ENCODE results near the gene SEL1L.

SEL1L gene

GRCh38 chr14:81478446-81478845 is 55.2 kb downstream of the SEL1L start:
- no peak for TF ChIP-seq CTCF (IDR thresholded peaks at IDR 0.05; ENCODE audit: low read depth, low read length, missing control alignments)
- in situ Hi-C loops (cut with HindIII; ENCODE audit: low sequenced_read_pairs): no loop called here
- H3K4me3 ChIP-seq (ENCODE audit: low read depth, low read length): no peak overlapping the region
- no peak for DNase-seq (ENCODE audit: low read depth)

GRCh38 chr14:81476816-81477215 is 56.8 kb downstream of the SEL1L start:
- no peak for TF ChIP-seq CTCF (IDR thresholded peaks at IDR 0.05; ENCODE audit: low read depth, low read length, missing control alignments)
- in situ Hi-C loops (cut with HindIII; ENCODE audit: low sequenced_read_pairs): no loop called here
- DNase-seq (ENCODE audit: low read depth): no peak
- H3K4me3 ChIP-seq (ENCODE audit: low read depth, low read length): no peak overlapping the region

- H3K4me3 ChIP-seq (ENCODE audit: low read depth, low read length): no peak overlapping the region
- in situ Hi-C loops (cut with HindIII; ENCODE audit: low sequenced_read_pairs): loop anchor here (25.0 kb wide), 1 partner anchor 213 kb away; no protein-coding TSS in a partner anchor
These were observed 58.8 kb downstream of the SEL1L start for GRCh38 chr14:81474685-81475324.

GRCh38 chr14:81474148-81474492 is 59.5 kb downstream of the SEL1L start:
- H3K4me3 ChIP-seq (ENCODE audit: low read depth, low read length): no peak overlapping the region
- no peak for DNase-seq (ENCODE audit: low read depth)
- in situ Hi-C loops (cut with HindIII; ENCODE audit: low sequenced_read_pairs): loop anchor here (25.0 kb wide), 1 partner anchor 212 kb away; no protein-coding TSS in a partner anchor
- TF ChIP-seq CTCF (IDR thresholded peaks at IDR 0.05; ENCODE audit: low read depth, low read length, missing control alignments): no peak

More at GRCh38 chr14:81474685-81475324, 58.8 kb downstream of the SEL1L start:
- no peak for TF ChIP-seq CTCF (IDR thresholded peaks at IDR 0.05; ENCODE audit: low read depth, low read length, missing control alignments)
- DNase-seq (ENCODE audit: low read depth): no peak

- TF ChIP-seq CTCF (IDR thresholded peaks at IDR 0.05; ENCODE audit: low read depth, low read length, missing control alignments): no peak
- no peak overlapping the region for H3K4me3 ChIP-seq (ENCODE audit: low read depth, low read length)
- DNase-seq (ENCODE audit: low read depth): no peak
- in situ Hi-C loops (cut with HindIII; ENCODE audit: low sequenced_read_pairs): loop anchor here (25.0 kb wide), 1 partner anchor 211 kb away; no protein-coding TSS in a partner anchor
These were observed 60.1 kb downstream of the SEL1L start for GRCh38 chr14:81473456-81474147.

- no peak overlapping the region for H3K4me3 ChIP-seq (ENCODE audit: low read depth, low read length)
- TF ChIP-seq CTCF (IDR thresholded peaks at IDR 0.05; ENCODE audit: low read depth, low read length, missing control alignments): no peak
- in situ Hi-C loops (cut with HindIII; ENCODE audit: low sequenced_read_pairs): loop anchor here (25.0 kb wide), 1 partner anchor 210 kb away; no protein-coding TSS in a partner anchor
- DNase-seq (ENCODE audit: low read depth): no peak
These were observed 61.4 kb downstream of the SEL1L start for GRCh38 chr14:81472096-81472800.
